Measurements from ENCODE around the gene DNAH6. TPM values are rescaled to one million over a fixed set of nuclear protein-coding genes. Genes with fewer than 3 reads are reported as not detected.
"Not testable (repeated sequence)": the region's sequence is repeated elsewhere in the genome, so short reads cannot be mapped to it uniquely, and the experiment has no call there.

Gene DNAH6, protein sequence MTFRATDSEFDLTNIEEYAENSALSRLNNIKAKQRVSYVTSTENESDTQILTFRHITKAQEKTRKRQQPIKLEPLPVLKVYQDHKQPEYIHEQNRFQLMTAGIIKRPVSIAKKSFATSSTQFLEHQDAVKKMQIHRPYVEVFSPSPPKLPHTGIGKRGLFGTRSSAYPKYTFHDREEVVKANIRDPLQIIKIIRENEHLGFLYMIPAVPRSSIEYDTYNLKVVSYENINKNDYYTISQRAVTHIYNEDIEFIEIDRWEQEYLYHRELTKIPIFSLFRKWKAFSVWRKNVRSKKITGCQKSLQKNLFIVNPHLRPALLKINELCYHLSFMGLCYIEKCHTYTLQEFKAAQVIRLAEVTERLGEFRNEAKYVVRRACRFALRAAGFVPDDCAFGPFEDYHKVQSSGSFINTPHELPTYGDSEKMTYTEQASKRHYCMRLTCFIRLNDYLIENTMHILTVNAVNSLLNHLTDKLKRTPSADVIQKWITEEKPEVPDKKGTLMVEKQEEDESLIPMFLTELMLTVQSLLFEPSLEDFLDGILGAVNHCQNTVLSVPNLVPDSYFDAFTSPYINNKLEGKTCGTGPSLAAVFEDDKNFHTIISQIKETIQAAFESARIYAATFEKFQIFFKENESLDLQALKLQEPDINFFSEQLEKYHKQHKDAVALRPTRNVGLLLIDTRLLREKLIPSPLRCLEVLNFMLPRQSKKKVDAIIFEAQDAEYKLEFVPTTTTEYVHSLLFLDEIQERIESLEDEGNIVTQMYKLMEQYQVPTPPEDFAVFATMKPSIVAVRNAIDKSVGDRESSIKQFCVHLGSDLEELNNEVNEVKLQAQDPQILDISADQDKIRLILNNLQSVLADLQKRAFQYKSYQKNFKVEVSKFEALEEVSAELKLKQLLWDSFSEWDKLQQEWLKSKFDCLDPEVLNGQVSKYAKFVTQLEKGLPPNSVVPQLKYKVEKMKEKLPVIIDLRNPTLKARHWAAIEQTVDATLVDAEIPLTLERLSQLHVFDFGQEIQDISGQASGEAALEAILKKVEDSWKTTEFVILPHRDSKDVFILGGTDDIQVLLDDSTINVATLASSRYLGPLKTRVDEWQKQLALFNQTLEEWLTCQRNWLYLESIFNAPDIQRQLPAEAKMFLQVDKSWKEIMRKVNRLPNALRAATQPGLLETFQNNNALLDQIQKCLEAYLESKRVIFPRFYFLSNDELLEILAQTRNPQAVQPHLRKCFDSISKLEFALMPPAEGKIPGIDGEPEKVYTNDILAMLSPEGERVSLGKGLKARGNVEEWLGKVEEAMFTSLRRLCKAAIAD (N-terminal part only)
- total RNA-seq: 1 to 10 TPM; 2.3 to 4.1 (median 3.0) TPM

DNA sequence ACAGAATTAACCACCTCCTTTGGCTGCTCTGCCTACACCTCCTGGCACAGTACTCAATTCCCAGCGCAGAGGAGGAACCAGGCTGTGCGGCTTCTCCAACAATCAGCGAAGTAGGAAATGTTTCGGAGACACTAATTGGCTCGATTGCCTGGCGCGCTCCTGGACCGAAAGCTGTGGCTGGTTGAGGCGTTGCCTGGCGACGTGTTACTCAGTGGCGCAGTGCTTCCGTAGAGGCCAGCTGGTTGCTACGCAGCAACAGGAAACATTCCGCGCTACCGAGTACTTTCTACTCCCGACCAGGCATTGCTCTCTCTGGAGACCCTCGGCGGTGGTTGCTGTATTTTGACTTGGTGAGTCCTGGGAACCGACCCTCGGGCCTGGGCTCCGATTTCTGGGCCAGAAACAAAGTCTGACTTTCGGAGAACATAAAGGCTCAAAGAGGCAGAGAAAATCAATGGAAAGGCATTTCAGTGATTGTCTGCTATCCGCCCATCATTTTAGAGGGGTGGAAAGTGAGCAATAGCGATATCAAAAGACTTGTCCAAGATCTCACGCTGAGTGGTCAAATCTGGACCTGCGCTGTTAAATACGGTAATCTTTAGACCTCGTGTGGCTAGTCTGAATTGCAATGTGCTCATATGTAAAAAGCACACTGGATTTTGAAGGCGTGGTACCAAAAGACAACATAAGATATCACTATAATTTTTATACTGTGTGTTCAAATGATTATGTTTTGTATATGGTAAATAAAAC, at the start of gene DNAH6:
TSS of gene DNAH6 (plus strand) at position 265 of the 753 bp plus-strand sequence. CDS start 1,329 bp downstream, outside the sequence.
- H3K4me3 ChIP-seq: peak within 1 kb of the TSS; percentile 43 to 67 (median 52)
- TF ChIP-seq POLR2A (IDR thresholded peaks at IDR 0.05) (no peak), POLR2AphosphoS5 (IDR thresholded peaks at IDR 0.05) (peak in 2 of 3 donors; percentile 53 to 75)
- TF ChIP-seq, protein P1, sequence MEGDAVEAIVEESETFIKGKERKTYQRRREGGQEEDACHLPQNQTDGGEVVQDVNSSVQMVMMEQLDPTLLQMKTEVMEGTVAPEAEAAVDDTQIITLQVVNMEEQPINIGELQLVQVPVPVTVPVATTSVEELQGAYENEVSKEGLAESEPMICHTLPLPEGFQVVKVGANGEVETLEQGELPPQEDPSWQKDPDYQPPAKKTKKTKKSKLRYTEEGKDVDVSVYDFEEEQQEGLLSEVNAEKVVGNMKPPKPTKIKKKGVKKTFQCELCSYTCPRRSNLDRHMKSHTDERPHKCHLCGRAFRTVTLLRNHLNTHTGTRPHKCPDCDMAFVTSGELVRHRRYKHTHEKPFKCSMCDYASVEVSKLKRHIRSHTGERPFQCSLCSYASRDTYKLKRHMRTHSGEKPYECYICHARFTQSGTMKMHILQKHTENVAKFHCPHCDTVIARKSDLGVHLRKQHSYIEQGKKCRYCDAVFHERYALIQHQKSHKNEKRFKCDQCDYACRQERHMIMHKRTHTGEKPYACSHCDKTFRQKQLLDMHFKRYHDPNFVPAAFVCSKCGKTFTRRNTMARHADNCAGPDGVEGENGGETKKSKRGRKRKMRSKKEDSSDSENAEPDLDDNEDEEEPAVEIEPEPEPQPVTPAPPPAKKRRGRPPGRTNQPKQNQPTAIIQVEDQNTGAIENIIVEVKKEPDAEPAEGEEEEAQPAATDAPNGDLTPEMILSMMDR (IDR thresholded peaks at IDR 0.05): peak in 1 of 3 donors; percentile 11
- H3K4me1 ChIP-seq: no peaks in the 10 kb centered on the region
- H3K36me3 ChIP-seq: no peaks in the 10 kb centered on the region
- no peaks in the 10 kb centered on the region for H3K27me3 ChIP-seq
- peak; percentile 93 to 95 for DNase-seq (ENCODE audit: low spot score in 2 of 2)
- no peaks in the 10 kb centered on the region for H3K9me3 ChIP-seq
- intact Hi-C loops (cut with DNase I; ENCODE audit: low total_unique reads): no loop called here
- peak within 1 kb of the TSS; percentile 73 to 79 for H3K27ac ChIP-seq

DNA sequence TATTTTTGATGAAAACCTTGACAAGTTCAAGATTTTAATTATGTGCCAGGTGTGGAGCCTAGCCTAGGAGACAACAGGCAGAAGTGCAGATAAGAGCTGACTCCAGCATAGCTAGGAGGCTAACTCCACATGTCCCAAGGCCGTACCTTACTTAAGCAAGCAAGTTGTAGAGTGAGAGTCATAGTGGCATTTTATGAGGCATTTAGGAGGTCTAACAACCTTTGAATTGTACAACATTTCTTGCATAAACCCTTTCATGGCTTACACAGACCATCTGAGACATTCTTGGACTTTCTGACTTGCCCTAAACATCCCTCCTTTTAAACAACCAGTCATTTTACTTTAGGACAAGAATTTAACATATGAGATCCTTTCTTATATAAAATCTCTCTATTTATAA, 48.9 kb upstream of the DNAH6 start:
- Histone ChIP-seq H3K36me3 (no peaks in the 10 kb centered on the region), H3K4me3 (no peak overlapping the region), H3K9me3 (peaks cover 0 to 14% of the 10 kb centered on the region in 2 donors), H3K27ac (no peak overlapping the region), H3K27me3 (no peaks in the 10 kb centered on the region), H3K4me1 (no peaks in the 10 kb centered on the region)
- intact Hi-C loops (cut with DNase I; ENCODE audit: low total_unique reads): no loop called here
- TF ChIP-seq, protein P1 (IDR thresholded peaks at IDR 0.05): no peak
- TF ChIP-seq POLR2AphosphoS5 (IDR thresholded peaks at IDR 0.05) (no peak), POLR2A (IDR thresholded peaks at IDR 0.05) (no peak)
- no peak for DNase-seq (ENCODE audit: low spot score in 2 of 2)

DNA sequence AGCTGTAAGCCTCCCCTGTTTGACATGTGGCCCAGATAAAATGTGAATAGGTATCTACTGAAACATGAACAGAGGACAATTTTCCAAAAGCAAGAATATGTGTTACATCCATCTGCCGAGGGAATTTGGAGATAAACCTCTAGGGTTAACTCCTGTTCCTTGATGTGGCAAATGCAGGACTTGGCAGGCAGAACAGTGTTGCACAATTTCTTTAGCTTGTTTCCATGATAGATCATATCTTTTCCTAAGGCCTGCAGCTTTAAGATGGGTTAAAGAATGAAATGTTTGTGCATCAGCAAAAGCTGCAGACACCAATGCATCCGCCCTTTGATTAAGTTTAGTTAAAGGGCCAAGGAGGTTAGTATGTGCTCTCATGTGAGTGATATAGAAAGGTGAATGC, 43.9 kb upstream of the DNAH6 start:
- intact Hi-C loops (cut with DNase I; ENCODE audit: low total_unique reads); H3K27me3 ChIP-seq; H3K4me1 ChIP-seq; DNase-seq (ENCODE audit: low spot score in 2 of 2); H3K27ac ChIP-seq; H3K36me3 ChIP-seq; H3K4me3 ChIP-seq: not testable (repeated sequence)
- peaks cover 6 to 16% of the 10 kb centered on the region in 2 donors for H3K9me3 ChIP-seq

DNA sequence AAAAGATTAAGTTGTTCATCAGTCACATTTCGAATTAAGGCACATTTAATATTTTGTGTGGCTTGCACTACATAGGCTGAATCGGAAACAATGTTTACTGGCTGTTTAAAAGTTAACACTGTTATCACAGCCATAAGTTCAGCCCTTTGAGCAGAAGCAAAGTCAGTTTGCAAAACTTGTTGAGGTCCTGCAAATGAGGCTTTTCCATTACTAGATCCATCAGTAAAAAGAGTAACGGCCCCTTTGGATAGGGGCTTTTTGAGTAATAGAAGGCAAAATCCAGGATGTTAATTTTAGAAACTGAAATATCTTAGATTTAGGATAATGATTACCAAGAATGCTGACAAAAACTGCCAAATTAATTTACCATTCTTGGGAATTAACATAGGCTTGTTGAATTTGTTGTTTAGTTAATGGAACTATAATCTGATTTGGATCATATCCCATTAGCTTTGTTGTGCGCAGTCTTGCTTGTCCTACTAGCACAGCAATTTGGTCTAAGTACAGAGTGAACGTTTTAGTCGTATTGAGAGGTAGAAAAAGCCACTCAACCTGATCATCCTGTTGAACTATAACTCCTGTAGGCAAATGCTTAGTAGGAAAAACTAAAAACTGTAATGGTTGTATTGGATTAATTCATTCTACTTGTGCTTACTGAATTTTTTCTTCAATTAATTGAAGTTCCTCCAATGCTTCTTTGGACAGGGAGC, 43.3 kb upstream of the DNAH6 start:
- no peaks in the 10 kb centered on the region for H3K27me3 ChIP-seq
- DNase-seq (ENCODE audit: low spot score in 2 of 2): no peak
- peaks cover 6 to 18% of the 10 kb centered on the region in 2 donors for H3K9me3 ChIP-seq
- H3K4me1 ChIP-seq: no peaks in the 10 kb centered on the region
- TF ChIP-seq, protein P1 (IDR thresholded peaks at IDR 0.05): no peak
- no peak for TF ChIP-seq POLR2A (IDR thresholded peaks at IDR 0.05)
- no peak for TF ChIP-seq POLR2AphosphoS5 (IDR thresholded peaks at IDR 0.05)
- H3K4me3 ChIP-seq: no peak overlapping the region
- no peaks in the 10 kb centered on the region for H3K36me3 ChIP-seq
- no peak overlapping the region for H3K27ac ChIP-seq
- intact Hi-C loops (cut with DNase I; ENCODE audit: low total_unique reads): no loop called here
